K562 treated with DMSO at 1 percent for 48 hours (cell line): Measurements from ENCODE around the gene CT45A3. TPM values are rescaled to one million over a fixed set of nuclear protein-coding genes. Genes with fewer than 3 reads are reported as not detected.

Source experiments
- total RNA-seq: library from RNA; unstranded; fragments of 300-600 nt; gene quantifications from 2 replicates; pipeline ENCODE4 v1.2.3, GENCODE V29; 2022; ENCODE audit warnings: low replicate concordance; ENCODE audit errors: extremely low read depth

The CT45A3 gene
- total RNA-seq, result not detected in 2 replicates

GRCh38 chrX:135768091-135768490 is at the start of gene CT45A3:
Gene CT45A3 (minus strand): TSS chrX:135768191. CDS start chrX:135764444, 3,747 bp downstream.

GRCh38 chrX:135802687-135803086 is 34.7 kb upstream of the CT45A3 start, which contains the start of gene CT45A6:
Gene CT45A6 (minus strand): TSS chrX:135802787. CDS start chrX:135798993, 3,794 bp downstream.

DNA sequence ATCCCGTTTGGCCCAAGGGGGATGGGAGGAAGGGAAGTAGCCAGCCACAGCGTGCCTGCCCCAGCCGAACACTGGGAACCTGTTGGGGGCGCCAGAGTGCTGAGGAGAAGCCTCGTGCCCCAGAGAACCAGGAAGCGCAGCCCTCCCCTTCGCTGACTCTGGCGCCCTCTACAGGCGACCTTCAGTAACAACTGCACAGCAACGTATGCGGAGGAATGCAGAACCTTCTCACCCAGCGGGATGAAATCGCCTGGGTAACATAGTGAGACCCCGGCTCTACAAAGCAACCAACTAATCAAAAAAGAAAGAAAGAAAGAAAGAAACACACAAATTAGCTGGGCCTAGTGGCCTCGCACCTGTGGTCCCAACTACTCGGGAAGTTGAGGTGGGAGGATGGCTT is 17.4 kb upstream of the CT45A3 start, which contains the start of gene CT45A5:
Gene CT45A5, minus strand, starts transcription at position 101 of the 400 bp plus-strand sequence. CDS start 3,774 bp downstream, outside the sequence.

DNA sequence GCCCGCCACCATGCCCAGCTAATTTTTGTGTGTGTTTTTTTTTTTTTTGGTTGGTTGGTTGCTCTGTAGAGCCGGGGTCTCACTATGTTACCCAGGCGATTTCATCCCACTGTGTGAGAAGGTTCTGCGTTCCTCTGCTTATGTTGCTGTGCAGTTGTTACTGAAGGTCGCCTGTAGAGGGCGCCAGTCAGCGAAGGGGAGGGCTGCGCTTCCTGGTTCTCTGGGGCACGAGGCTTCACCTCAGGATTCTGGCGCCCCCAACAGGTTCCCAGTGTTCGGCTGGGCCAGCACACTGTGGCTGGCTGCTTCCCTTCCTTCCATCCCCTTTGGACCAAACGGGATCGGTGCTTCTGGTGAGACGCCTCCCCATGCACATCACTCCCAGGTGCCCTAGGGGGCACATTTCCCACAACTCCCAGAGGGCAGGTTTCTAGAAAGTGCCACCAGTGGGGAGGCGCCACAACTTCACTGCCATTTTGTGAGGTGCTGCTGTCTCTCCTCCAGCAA is 54.8 kb downstream of the CT45A3 start, which contains the start of gene CT45A1:
Gene CT45A1, plus strand, starts transcription at position 457 of the 507 bp plus-strand sequence. CDS start 5,302 bp downstream, outside the sequence.

Other genes starting within 250 kb of the CT45A3 start
- not detected in 2 replicates for gene INTS6L, start 247.5 kb downstream of the CT45A3 start, total RNA-seq
- gene CT45A1, start 54.6 kb downstream of the CT45A3 start, total RNA-seq, result not detected in 2 replicates
- gene CT45A5, start 17.3 kb upstream of the CT45A3 start, total RNA-seq, result not detected in 2 replicates
- gene CT45A6, start 34.6 kb upstream of the CT45A3 start, total RNA-seq, result not detected in 2 replicates
- not detected in 2 replicates for gene CT45A2, start 51.8 kb upstream of the CT45A3 start, total RNA-seq
- gene CT45A7, start 69.1 kb upstream of the CT45A3 start, total RNA-seq, result not detected in 2 replicates
- gene CT45A8, start 86.3 kb upstream of the CT45A3 start, total RNA-seq, result not detected in 2 replicates
- not detected in 2 replicates for gene CT45A9, start 103.6 kb upstream of the CT45A3 start, total RNA-seq
- gene CT45A10, start 125.3 kb upstream of the CT45A3 start, total RNA-seq, result not detected in 2 replicates
- not detected in 2 replicates for gene SAGE1, start 125.5 kb upstream of the CT45A3 start, total RNA-seq
- not detected in 2 replicates for gene MMGT1, start 205.8 kb upstream of the CT45A3 start, total RNA-seq
- gene SLC9A6, start 217.2 kb upstream of the CT45A3 start, total RNA-seq, result not detected in 2 replicates